K562 treated with DMSO at 1 percent for 48 hours (cell line): ENCODE results near the gene CASP8AP2. TPM values are rescaled to one million over a fixed set of nuclear protein-coding genes. Genes with fewer than 3 reads are reported as not detected.

ENCODE experiments used
- total RNA-seq: library from RNA; unstranded; fragments of 300-600 nt; gene quantifications from 2 replicates; pipeline ENCODE4 v1.2.3, GENCODE V29; 2022; ENCODE audit warnings: low replicate concordance; ENCODE audit errors: extremely low read depth

Gene CASP8AP2
- not detected in 2 replicates for total RNA-seq

DNA sequence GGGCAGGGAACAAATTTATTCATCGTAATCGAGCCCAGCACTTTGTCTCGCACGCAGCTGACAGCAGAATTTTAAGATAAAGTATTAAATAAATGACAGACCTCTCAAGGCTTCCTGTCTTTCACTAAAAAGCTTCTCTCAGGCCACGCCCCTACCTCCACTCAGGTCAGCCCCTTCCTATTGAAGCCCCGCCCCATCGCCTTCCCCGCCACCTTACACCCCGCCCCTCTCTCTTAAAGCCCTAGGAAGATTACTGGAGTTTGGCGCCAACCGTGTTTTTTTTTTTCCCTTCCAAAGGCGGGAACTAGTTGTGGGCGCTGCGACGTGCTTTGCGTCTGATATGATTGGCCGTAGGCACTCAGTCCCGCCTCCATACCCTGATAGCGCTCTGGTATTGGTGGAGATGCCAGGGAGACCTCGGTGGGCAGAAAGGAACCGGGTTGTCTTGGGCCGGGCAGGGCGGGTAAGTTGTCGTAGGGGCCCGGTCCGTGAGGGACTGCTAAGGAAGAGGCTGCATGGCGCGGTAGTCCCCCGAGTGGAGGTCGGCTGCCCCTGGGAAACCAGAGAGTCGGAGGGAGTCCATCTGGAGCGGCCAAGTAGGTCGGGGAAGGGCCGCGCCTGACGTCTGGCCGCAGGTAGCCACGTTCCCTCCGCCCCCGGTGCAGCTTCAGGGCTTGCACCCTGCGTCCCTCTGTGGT lies at the start of gene CASP8AP2:
Gene CASP8AP2, plus strand, starts transcription at position 409 of the 698 bp plus-strand sequence.

DNA sequence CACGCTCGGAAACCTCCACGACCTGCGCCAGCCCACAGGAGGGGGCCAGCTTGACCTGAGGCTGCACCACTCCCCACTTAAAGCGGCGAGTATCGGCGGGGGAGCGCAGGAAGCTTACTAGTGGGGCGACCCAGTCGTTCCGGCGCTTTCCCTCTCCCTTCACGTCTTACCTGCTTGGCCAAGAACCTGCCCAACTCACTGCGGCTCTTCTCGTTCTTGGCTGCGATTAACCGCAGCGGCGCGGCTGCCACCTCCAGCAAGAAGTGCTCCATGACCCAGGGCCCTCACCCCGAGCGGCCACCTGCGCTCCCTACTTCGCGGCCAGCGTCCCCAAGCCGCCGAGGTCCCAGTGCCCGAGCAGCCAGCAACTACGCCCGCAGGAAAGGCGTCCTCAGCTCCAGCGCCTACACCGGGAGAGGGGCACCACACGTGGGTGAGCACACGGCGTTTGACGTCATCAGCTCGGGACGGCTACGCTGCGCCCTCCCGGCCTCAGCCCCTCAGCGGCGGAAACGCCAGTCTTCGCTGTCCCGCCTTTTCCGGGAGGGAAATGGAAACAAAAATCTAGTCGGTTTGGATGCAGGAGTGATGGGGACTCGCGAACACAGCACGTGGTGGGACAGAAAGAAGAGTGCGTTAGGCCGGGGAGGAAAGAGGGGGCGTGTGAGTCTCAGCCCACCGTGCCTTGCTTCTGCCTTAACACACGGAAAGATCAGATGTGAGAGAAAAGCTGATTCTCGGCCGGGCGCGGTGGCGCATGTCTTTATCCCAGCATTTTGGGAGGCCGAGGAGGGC lies 10.1 kb upstream of the CASP8AP2 start, which contains the start of gene MDN1:
Gene MDN1, minus strand, starts transcription at position 459 of the 795 bp plus-strand sequence. Its CDS starts 187 bp downstream, at position 272.

DNA sequence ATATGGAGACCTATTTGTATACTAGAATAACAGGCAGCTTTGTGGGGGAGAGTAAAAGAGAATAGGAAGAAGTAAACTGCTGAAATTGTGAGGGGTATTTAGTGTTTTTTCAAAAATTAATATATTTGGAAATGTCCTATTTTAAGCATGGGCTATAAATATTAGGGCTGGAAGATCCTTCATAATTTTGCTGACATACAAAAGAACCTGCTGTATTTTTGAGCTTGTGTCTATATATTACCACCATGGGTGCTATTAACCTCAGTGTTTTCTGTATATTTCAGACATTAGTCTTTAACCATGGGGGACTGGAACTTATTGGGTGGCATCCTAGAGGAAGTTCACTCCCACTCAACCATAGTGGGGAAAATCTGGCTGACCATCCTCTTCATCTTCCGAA lies 64.5 kb downstream of the CASP8AP2 start, which contains the start of gene GJA10:
Gene GJA10, plus strand, starts transcription at position 301 of the 400 bp plus-strand sequence. Its CDS starts 0 bp downstream, at position 301.

Other genes starting within 250 kb of the CASP8AP2 start
- gene LYRM2, start 191.1 kb upstream of the CASP8AP2 start, total RNA-seq: not detected in 2 replicates
- gene MDN1, start 10.1 kb upstream of the CASP8AP2 start, total RNA-seq: not detected in 2 replicates
- gene GJA10, start 64.6 kb downstream of the CASP8AP2 start, total RNA-seq: not detected in 2 replicates